Heart right ventricle (tissue), 16 donors: ENCODE results near the gene CERS6. TPM values are rescaled to one million over a fixed set of nuclear protein-coding genes. Genes with fewer than 3 reads are reported as not detected.

Source experiments
- ATAC-seq, 8 donors: fragments of 200-7000 bp; cut with Tn5 transposase; one replicate each; pipeline ENCODE4 v1.9.1; 2020; ENCODE audit warnings: mild to moderate bottlenecking in 8 of 8, moderate library complexity in 8 of 8, moderate number of reproducible peaks in 1 of 8
- DNase-seq, 2 donors: peaks; one replicate each; pipeline ENCODE4 v3.0.0-alpha.2; 2020
- H3K27ac ChIP-seq, 10 donors: fragments of 200-600 bp; sonication (generic) in 2 of 10; one replicate each; pipeline versions ENCODE4 v1.5.0 to v1.8.0; 2020 to 2022; ENCODE audit warnings: mild to moderate bottlenecking in 3 of 10
- H3K27me3 ChIP-seq, 7 donors: fragments of 200-600 bp; one replicate each; pipeline ENCODE4 v1.8.0; 2021 to 2022; ENCODE audit warnings: mild to moderate bottlenecking in 2 of 7
- H3K36me3 ChIP-seq, 9 donors: fragments of 200-600 bp; sonication (generic) in 1 of 9; one replicate each; pipeline versions ENCODE4 v1.5.0 to v1.8.0; 2020 to 2022; ENCODE audit warnings: mild to moderate bottlenecking in 2 of 9
- H3K4me1 ChIP-seq, 9 donors: fragments of 200-600 bp; sonication (generic) in 1 of 9; one replicate each; pipeline versions ENCODE4 v1.5.0 to v1.8.0; 2020 to 2022; ENCODE audit warnings: mild to moderate bottlenecking in 4 of 9
- H3K4me3 ChIP-seq, 10 donors: fragments of 200-600 bp; sonication (generic) in 2 of 10; one replicate each; pipeline versions ENCODE4 v1.5.0 to v1.8.0; 2020 to 2022; ENCODE audit warnings: mild to moderate bottlenecking in 7 of 10, moderate library complexity in 2 of 10
- H3K9me3 ChIP-seq, 11 donors: fragments of 200-600 bp in 10 of 11; sonication (generic) in 2 of 11; one replicate each; pipeline versions ENCODE4 v1.5.0 to v1.8.0; 2013 to 2022; ENCODE audit warnings: mild to moderate bottlenecking in 2 of 11, control low read depth in 1 of 11, moderate library complexity in 1 of 11
- WGBS, 2 donors: extraction: QIAGEN DNeasy Blood & Tissue Kit; methylation state at CpG; one replicate each; pipeline ENCODE4 v1.1.7; 2013; ENCODE audit warnings: inconsistent platforms in 1 of 2; 5-methylcytosine and 5-hydroxymethylcytosine counted together
- intact Hi-C, 10 donors: fragments of 100-400 bp; cut with DNase I; formaldehyde crosslinking; loops; one replicate each; pipeline versions ENCODE4 v1.11.1 to v1.14.2; 2022
- polyA plus RNA-seq, 2 donors: library from polyadenylated mRNA; stranded (reverse); fragments of 200-250 nt; gene quantifications; one replicate each; pipeline ENCODE4 v1.2.3, GENCODE V29; 2013
- total RNA-seq, 10 donors: library from RNA; stranded (reverse); fragmentation: NEBNext Ultra II Directional in 3 of 10; extraction: Animal tissue kit (Norgen Biotek cat#: 25700) in 3 of 10; gene quantifications; one replicate each; pipeline versions ENCODE4 v1.2.1 to v1.2.4, GENCODE V29; 2021 to 2023
- TF ChIP-seq, protein P1 (sequence below), 9 donors: fragments of 200-600 bp; sonication (generic) in 2 of 9; IDR thresholded peaks; one replicate each; pipeline versions ENCODE4 v1.5.0 to v1.8.0; 2021 to 2022; ENCODE audit warnings: antibody characterized with exemption in 9 of 9, mild to moderate bottlenecking in 5 of 9, moderate library complexity in 1 of 9
- donor health status: Arrhythmogenic right ventricular cardiomyopathy.
- donor health status: ischemic (EF 13 %, LVEDD 7.1; RV severe dilation, severe dysfunction).
- donor health status: healthy with polysubstance abuse.
- donor health status: DM: no; HTN: yes; CAD: no.
- donor health status: DM: no; HTN: no; CAD: no.
- donor health status: ischemic (EF 25% LVEDD 6.9; RV normal size, moderate dysfunction).
- donor health status: ischemic (EF 25% LVEDD 5.7; RV mildly dilated, moderate dysfunction).
- donor health status: healthy.
- donor health status: DM: yes; HTN: yes; CAD: no.
- donor health status: Ischemic cardiomyopathy.
- donor health status: ischemic (EF 35%, LVEDD 5.7; RV mildly dilated, moderate dysfunction).
- donor health status: nonischemic (EF 11% LVEDD 7.7; RV severe dilation, severe dysfunction).
- donor health status: DM: yes; HTN: yes; CAD: no.
- donor health status: PGD.
- donor health status: ischemic (EF 29% LVEDD 5.4; RV normal size, mild dysfunction).
- donor health status: nonischemic (EF 23%, LVEDD 6.1; RV moderate dilation, normal function).

CERS6 gene
- total and polyA plus RNA-seq, 12 donors: 20.5 to 76.3 (median 56.1) TPM

DNA sequence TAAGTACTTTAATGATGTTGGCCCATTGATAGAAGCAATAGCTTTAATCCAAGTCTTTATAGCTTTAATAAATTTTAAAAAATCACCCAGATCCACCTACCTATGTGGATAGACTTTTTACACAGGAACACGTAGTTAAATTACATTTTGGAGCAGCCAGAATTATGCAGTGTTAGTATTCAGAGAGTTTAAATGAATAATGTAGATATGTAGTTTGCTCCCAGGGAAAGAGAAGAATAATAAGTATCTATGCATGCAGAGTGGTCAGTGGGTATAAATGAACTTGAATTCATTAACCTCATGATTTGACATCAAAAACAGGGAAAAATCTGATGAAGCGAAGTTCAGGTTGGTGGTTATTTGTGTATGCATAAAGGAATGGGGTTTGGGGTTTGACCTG, 146.3 kb downstream of the CERS6 start:
- intact Hi-C loops: no loop called here
- Histone ChIP-seq H3K36me3 (no peaks in the 10 kb centered on the region), H3K4me1 (peaks cover 0 to 27% (median 19%) of the 10 kb centered on the region in 9 donors), H3K27ac (no peak overlapping the region), H3K9me3 (peaks cover 0 to 21% (median 7%) of the 10 kb centered on the region in 11 donors), H3K4me3 (no peak overlapping the region), H3K27me3 (no peaks in the 10 kb centered on the region)
- TF ChIP-seq, protein P1, sequence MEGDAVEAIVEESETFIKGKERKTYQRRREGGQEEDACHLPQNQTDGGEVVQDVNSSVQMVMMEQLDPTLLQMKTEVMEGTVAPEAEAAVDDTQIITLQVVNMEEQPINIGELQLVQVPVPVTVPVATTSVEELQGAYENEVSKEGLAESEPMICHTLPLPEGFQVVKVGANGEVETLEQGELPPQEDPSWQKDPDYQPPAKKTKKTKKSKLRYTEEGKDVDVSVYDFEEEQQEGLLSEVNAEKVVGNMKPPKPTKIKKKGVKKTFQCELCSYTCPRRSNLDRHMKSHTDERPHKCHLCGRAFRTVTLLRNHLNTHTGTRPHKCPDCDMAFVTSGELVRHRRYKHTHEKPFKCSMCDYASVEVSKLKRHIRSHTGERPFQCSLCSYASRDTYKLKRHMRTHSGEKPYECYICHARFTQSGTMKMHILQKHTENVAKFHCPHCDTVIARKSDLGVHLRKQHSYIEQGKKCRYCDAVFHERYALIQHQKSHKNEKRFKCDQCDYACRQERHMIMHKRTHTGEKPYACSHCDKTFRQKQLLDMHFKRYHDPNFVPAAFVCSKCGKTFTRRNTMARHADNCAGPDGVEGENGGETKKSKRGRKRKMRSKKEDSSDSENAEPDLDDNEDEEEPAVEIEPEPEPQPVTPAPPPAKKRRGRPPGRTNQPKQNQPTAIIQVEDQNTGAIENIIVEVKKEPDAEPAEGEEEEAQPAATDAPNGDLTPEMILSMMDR (IDR thresholded peaks at IDR 0.05): no peak
- DNase-seq: no peak
- 95% methylated on average over 2 of the region's 2 CpGs for WGBS, 2 donors
- no peak for ATAC-seq

DNA sequence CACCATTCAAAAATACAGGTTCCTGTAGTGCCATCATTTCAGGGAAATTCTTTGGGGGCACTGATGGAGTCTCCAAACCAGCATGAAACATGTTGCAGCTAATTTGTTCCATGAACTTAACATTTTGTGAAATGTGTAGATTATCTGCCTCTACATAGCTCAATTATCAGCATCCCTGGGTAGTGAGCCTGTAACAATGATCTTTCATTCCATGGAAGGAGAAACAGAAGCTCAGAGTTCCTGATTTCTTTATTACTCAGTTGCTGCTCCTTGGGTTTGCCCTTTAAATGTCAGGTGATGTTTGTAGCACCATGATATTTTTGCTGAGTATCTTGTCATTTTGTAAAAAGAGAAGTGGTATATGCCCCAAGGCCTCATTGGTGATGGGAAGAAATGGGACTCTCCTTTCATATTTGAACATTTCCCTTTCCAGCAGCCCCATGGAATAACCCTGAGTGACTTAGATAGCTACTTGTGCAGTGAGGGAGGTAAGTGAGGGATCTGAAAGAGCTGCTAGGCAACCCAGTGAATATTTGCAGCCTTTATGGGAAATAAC, 146.9 kb downstream of the CERS6 start:
- H3K36me3 ChIP-seq: no peaks in the 10 kb centered on the region
- ATAC-seq: no peak
- no peak overlapping the region for H3K4me3 ChIP-seq
- TF ChIP-seq, protein P1 (IDR thresholded peaks at IDR 0.05): no peak
- no peak for DNase-seq
- H3K9me3 ChIP-seq: peaks cover 0 to 21% (median 7%) of the 10 kb centered on the region in 11 donors
- H3K27ac ChIP-seq: no peak overlapping the region
- no peaks in the 10 kb centered on the region for H3K27me3 ChIP-seq
- H3K4me1 ChIP-seq: peaks cover 0 to 26% (median 15%) of the 10 kb centered on the region in 9 donors
- intact Hi-C loops: no loop called here

DNA sequence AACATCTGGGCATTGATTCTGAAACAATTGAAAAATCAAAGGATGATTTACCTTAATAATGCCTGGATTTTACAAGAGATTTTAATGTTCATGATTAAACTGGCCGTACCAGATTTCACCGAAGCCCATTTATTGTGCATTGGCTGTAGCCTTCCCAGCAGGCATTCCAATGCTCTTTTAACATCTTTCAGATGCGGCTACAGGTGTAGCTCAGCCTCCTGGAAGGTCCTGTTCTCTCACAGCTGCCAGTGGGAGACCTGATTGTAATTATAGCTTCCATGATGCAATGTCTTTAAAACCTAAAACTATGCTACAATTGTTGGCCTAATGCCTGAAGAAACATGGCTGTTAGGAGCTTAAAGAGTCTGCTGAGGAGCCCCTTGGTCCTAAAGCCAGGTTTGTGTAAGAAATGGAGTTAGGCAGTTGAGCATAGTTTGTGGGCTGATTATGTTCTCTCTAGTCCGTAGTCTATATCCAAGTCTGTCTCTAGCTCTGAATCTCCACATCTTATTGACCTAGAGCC, 147.4 kb downstream of the CERS6 start:
- WGBS, 2 donors: 98% methylated on average over 4 of the region's 4 CpGs
- peaks cover 0 to 26% (median 11%) of the 10 kb centered on the region in 9 donors for H3K4me1 ChIP-seq
- H3K4me3 ChIP-seq: no peak overlapping the region
- ATAC-seq: no peak
- H3K36me3 ChIP-seq: no peaks in the 10 kb centered on the region
- no peak for DNase-seq
- TF ChIP-seq, protein P1 (IDR thresholded peaks at IDR 0.05): no peak
- no peaks in the 10 kb centered on the region for H3K27me3 ChIP-seq
- H3K27ac ChIP-seq: no peak overlapping the region
- intact Hi-C loops: no loop called here
- peaks cover 0 to 21% (median 7%) of the 10 kb centered on the region in 11 donors for H3K9me3 ChIP-seq

DNA sequence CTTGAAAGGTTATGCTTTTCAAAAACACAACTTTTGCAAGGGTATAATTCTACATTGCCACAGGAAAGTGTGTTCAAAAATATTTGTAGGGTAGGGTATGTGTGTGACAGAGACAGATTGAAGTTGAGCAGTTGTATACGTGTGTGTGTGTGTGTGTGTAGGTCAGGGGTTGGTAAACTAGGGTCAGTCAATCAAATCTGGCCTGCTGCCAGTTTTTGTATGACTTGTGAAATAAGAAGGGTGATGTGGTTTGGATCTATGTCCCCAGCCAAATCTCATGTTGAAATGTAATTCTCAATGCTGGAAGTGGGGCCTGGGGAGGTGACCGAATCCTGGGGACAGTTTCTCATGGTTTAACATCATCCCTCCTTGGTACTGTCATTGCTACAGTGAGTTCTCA, 148.2 kb downstream of the CERS6 start:
- Histone ChIP-seq H3K36me3 (no peaks in the 10 kb centered on the region), H3K27me3 (no peaks in the 10 kb centered on the region), H3K27ac (no peak overlapping the region), H3K4me1 (peaks cover 0 to 22% (median 3%) of the 10 kb centered on the region in 9 donors), H3K4me3 (no peak overlapping the region), H3K9me3 (peaks cover 0 to 21% (median 7%) of the 10 kb centered on the region in 11 donors)
- TF ChIP-seq, protein P1 (IDR thresholded peaks at IDR 0.05): no peak
- 85 to 88% methylated on average over 2 of the region's 2 CpGs for WGBS, 2 donors
- intact Hi-C loops: no loop called here
- ATAC-seq: no peak
- DNase-seq: no peak
